GM19372 (cell line): Measurements from ENCODE around the gene CDCA8.
"Not testable (repeated sequence)": the region's sequence is repeated elsewhere in the genome, so short reads cannot be mapped to it uniquely, and the experiment has no call there.

Source experiments
- ATAC-seq: cut with Tn5 transposase; IDR thresholded peaks from one replicate; pipeline ENCODE4 v1.9.1; 2021; ENCODE audit warnings: mild to moderate bottlenecking, low read depth, moderate library complexity; ENCODE audit not compliant: unreplicated experiment

Gene CDCA8

GRCh38 chr1:37731312-37732019, 39.1 kb downstream of the CDCA8 start:
- no peak for ATAC-seq

DNA sequence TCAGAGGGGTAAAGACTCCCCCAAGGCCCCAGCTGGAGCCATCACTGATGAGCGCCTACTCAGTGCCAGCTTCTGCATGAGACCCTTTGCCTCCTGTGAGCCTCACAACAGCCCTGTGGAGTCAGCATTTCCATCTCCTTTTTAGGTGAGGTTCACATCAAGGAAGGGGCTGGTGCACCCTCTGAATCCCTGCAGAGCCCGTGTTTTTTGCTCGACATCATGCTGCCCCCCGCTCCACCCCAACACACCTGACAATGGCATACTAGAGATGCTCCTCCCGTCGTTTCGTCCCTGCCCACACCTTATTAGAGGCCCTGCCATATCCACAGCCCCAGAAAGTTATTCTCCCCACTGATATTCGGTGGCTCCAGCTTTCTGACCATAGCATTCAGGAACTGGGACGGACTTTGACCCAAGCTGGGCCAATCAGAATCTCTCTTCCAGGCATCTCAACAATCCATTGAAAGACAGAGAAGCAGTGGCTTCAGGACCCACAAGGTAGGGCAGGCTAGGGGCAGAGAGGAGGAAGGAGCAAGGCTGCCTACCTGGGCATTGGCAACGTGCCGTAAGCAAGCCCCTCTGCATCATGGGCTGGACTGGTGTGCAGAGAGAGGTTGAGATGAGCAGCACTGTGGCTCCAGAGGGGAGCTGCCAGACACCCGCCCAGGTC, 39.9 kb downstream of the CDCA8 start:
- ATAC-seq, result no peak

GRCh38 chr1:37734629-37735591, 42.6 kb downstream of the CDCA8 start:
- no peak for ATAC-seq

DNA sequence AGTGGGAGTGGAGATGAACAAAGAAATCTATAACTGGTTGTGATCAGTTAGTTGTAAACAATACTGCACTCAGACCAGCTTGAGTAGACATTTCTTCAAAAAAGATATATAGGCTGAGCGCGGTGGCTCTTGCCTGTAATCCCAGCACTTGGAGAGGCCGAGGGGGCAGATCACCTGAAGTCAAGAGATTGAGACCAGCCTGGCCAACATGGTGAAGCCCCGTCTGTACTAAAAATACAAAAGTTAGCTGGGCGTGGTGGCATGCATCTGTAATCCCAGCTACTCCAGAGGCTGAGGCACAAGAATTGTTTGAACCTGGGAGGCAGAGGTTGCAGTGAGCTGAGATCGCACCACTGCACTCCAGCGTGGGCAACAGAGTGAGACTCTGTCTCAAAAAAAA, 45.7 kb downstream of the CDCA8 start:
- not testable (repeated sequence) for ATAC-seq

GRCh38 chr1:37738619-37739018, 46.3 kb downstream of the CDCA8 start:
- not testable (repeated sequence) for ATAC-seq

GRCh38 chr1:37739222-37739621, 46.9 kb downstream of the CDCA8 start:
- ATAC-seq, result no peak

GRCh38 chr1:37741130-37741529, 48.8 kb downstream of the CDCA8 start:
- ATAC-seq, result no peak

DNA sequence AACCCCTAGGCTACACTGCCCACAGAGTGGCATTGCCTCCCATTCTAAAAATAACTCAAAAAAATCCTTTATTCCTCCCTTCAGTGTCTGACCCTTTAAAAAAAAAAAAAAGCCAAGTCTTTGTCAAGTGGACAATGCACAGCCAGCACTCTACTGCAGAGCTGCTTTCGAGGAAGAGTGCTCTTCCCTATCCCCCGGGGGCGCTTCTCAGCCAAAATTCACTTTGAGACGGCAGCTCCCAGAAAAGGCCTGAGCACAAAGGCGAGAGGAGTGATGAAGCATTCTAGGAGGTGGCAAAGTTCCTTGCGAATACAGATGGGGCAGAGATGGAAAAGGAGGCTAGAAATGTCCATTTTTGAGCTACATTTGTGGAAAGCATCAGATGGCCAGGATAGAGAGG, 49.3 kb downstream of the CDCA8 start:
- ATAC-seq, result no peak

GRCh38 chr1:37746806-37747205, 54.5 kb downstream of the CDCA8 start:
- no peak for ATAC-seq

- ATAC-seq, result no peak
These were observed 56.2 kb downstream of the CDCA8 start for GRCh38 chr1:37748565-37748964.

DNA sequence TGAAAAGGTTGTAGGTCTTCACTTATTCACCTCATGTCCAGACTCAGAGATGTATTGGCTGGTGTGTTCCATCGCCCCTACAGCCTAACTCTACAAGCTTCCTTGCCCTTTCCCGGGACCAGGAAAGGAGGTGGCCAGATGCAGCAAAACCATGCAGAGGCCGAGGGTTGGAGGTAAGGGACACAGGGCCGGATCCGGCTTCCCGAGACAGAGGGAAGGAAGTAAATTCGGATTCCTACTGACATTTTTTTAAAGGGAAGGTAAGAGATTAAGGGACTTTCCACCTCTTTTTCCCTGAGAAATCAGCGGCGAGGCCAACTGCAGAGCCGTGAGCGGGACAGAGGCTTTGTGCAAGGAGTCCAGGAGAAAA, 59.9 kb downstream of the CDCA8 start:
- ATAC-seq, result no peak

GRCh38 chr1:37752583-37753471, 60.5 kb downstream of the CDCA8 start:
- ATAC-seq, result no peak

- ATAC-seq, result no peak
These were observed 61.4 kb downstream of the CDCA8 start for GRCh38 chr1:37753473-37754321.

- no peak for ATAC-seq
These were observed 63.0 kb downstream of the CDCA8 start for GRCh38 chr1:37755290-37755689.

- ATAC-seq, result no peak
These were observed 63.7 kb downstream of the CDCA8 start for GRCh38 chr1:37755951-37756560.
